ENCODE results near the gene ARPP19. TPM values are rescaled to one million over a fixed set of nuclear protein-coding genes. Genes with fewer than 3 reads are reported as not detected.
A peak's percentile ranks its signal among the peaks of the same experiment; 100 is the strongest.
"Not testable (repeated sequence)": the region's sequence is repeated elsewhere in the genome, so short reads cannot be mapped to it uniquely, and the experiment has no call there.

Gene ARPP19, protein sequence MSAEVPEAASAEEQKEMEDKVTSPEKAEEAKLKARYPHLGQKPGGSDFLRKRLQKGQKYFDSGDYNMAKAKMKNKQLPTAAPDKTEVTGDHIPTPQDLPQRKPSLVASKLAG
- polyA plus RNA-seq (ENCODE audit: insufficient read length in 3 of 3), result 100 to 1,000 TPM; 111 to 136 (median 117) TPM
- long read RNA-seq, donor 1, full-length matches to known transcripts, result 54 of 80 reads
- long read RNA-seq, donor 1, partial matches to known transcripts, result 26 of 80 reads
- long read RNA-seq, donor 1, other reads (novel, unspliced or antisense), result 0 of 80 reads
- long read RNA-seq, donor 2, full-length matches to known transcripts, result 48 of 48 reads
- long read RNA-seq, donor 2, partial matches to known transcripts, result 0 of 48 reads
- long read RNA-seq, donor 2, other reads (novel, unspliced or antisense), result 0 of 48 reads
- long read RNA-seq, donor 3, full-length matches to known transcripts, result 60 of 60 reads
- long read RNA-seq, donor 3, partial matches to known transcripts, result 0 of 60 reads
- long read RNA-seq, donor 3, other reads (novel, unspliced or antisense), result 0 of 60 reads
- long read RNA-seq, donor 4, full-length matches to known transcripts, result 37 of 37 reads
- long read RNA-seq, donor 4, partial matches to known transcripts, result 0 of 37 reads
- long read RNA-seq, donor 4, other reads (novel, unspliced or antisense), result 0 of 37 reads
- long read RNA-seq, donor 5, full-length matches to known transcripts, result 24 of 24 reads
- long read RNA-seq, donor 5, partial matches to known transcripts, result 0 of 24 reads
- long read RNA-seq, donor 5, other reads (novel, unspliced or antisense), result 0 of 24 reads
- long read RNA-seq, donor 6, full-length matches to known transcripts, result 53 of 53 reads
- long read RNA-seq, donor 6, partial matches to known transcripts, result 0 of 53 reads
- long read RNA-seq, donor 6, other reads (novel, unspliced or antisense), result 0 of 53 reads
- long read RNA-seq, donor 7, full-length matches to known transcripts, result 70 of 70 reads
- long read RNA-seq, donor 7, partial matches to known transcripts, result 0 of 70 reads
- long read RNA-seq, donor 7, other reads (novel, unspliced or antisense), result 0 of 70 reads
- long read RNA-seq, donor 8, full-length matches to known transcripts, result 24 of 50 reads
- long read RNA-seq, donor 8, partial matches to known transcripts, result 26 of 50 reads
- long read RNA-seq, donor 8, other reads (novel, unspliced or antisense), result 0 of 50 reads
- long read RNA-seq, donor 9, full-length matches to known transcripts, result 42 of 42 reads
- long read RNA-seq, donor 9, partial matches to known transcripts, result 0 of 42 reads
- long read RNA-seq, donor 9, other reads (novel, unspliced or antisense), result 0 of 42 reads
- long read RNA-seq, donor 10, full-length matches to known transcripts, result 46 of 46 reads
- long read RNA-seq, donor 10, partial matches to known transcripts, result 0 of 46 reads
- long read RNA-seq, donor 10, other reads (novel, unspliced or antisense), result 0 of 46 reads
- long read RNA-seq, donor 11, full-length matches to known transcripts, result 25 of 25 reads
- long read RNA-seq, donor 11, partial matches to known transcripts, result 0 of 25 reads
- long read RNA-seq, donor 11, other reads (novel, unspliced or antisense), result 0 of 25 reads
- long read RNA-seq, donor 12, full-length matches to known transcripts, result 60 of 60 reads
- long read RNA-seq, donor 12, partial matches to known transcripts, result 0 of 60 reads
- long read RNA-seq, donor 12, other reads (novel, unspliced or antisense), result 0 of 60 reads
- long read RNA-seq, donor 13, full-length matches to known transcripts, result 29 of 29 reads
- long read RNA-seq, donor 13, partial matches to known transcripts, result 0 of 29 reads
- long read RNA-seq, donor 13, other reads (novel, unspliced or antisense), result 0 of 29 reads
- long read RNA-seq, donor 14, result 0 reads
- long read RNA-seq, donor 15, result 0 reads
- long read RNA-seq, donor 16, full-length matches to known transcripts, result 47 of 47 reads
- long read RNA-seq, donor 16, partial matches to known transcripts, result 0 of 47 reads
- long read RNA-seq, donor 16, other reads (novel, unspliced or antisense), result 0 of 47 reads

DNA sequence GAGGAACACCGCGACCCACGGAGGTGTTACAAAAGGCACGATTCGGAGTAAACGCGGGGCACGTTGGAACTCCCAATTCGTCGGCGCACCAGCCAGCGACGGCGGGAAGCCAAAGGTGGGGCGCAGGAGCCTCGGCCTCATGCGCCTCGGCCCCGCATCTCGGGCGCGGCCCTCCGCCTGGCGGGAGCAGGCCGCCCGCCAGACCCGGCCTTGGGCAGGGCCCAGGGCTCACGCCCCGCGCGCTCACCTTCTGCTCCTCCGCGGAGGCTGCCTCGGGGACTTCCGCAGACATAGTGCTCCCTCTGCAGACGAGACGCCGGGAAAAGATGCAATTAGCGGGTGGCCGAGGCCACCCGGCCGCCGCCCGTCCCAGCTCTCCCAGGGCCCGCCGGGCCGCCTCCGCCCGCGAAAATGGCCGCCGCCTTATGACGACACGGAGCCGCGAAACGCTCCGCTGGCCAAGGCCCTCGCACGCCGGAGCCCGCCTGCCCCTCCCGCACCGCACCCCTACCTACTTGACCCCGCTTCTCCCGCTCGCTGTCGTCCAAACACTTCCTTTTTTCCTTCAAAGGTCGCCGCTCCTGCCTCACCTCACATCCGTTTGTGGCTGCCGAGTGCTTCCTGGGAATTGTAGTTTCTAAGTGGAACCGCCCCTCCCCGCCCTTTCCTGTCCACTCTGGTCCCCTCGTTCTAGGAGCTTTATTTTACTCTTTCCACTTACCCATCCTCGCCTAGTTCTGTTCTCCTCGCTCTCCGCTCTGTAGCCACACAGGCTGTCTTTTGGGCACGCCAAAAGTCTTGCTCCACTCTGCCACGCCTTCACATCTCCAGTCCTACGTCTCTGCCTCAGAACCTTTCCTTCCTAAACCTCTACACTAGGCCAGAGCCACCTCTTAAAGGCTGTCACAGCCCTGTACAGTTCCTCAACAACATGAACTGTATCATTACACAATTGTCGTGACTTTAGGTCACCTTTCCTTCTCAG lies at the start of gene ARPP19:
Gene ARPP19 (minus strand): TSS at position 430 of the 985 bp plus-strand sequence. CDS start 138 bp downstream, at position 292.
- peak; percentile 90 for DNase-seq

DNA sequence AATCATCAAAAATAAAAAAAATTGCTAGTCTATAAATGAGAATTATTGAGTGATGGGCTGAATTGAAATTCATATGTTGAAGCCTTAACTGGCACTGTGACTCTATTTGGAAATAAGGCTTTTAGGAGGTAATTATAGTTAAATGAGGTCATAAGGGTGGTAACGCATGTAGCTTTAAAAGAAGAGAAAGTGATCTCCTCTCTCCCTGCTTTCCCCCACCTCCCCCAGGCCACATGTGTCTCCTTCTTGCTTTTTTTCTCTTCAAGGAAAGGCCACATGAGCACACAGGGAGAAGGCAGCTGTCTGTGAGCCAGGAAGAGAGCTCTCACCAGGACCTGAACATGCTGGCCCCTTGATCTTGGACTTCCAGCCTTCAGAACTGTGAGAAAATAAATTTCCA lies 48.2 kb upstream of the ARPP19 start:
- no peak for DNase-seq

DNA sequence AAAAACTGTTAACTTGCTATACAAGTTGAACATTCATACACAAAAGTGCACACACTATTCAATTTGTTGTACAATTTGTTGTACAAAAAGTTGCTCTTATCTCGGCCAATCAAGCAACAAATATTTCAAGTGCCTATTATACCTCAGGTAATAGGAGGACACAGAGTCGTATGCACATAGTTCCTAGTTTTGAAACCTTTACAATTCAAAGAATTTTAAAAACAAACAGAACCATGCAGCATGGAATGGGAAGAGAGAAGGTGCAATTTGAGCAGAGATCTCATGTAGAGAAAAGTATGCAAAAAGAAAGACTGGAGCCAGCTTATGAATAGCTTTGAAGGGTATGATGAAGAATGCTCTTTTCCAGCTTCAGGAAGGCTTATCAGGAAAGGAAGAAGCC lies 46.5 kb upstream of the ARPP19 start:
- no peak for DNase-seq

DNA sequence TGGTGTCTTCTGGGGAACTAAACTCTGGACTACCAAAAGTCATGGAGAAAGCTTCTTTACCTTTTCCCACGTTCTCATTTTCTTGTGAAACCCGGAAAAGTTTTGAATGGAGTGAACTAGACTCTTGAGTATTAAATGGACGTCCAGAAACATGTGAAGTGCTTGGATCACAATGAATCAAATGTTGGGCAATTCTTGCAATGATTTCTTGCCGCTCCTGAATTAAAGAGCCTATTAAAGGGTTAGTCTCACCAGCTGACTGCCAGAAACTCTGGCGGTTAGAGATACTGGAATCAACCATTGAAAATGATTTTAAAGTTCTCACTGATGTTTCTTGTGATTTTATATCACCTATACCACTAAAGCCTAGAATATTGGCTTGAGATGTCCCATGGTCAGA lies 40.8 kb upstream of the ARPP19 start:
- DNase-seq, result no peak

DNA sequence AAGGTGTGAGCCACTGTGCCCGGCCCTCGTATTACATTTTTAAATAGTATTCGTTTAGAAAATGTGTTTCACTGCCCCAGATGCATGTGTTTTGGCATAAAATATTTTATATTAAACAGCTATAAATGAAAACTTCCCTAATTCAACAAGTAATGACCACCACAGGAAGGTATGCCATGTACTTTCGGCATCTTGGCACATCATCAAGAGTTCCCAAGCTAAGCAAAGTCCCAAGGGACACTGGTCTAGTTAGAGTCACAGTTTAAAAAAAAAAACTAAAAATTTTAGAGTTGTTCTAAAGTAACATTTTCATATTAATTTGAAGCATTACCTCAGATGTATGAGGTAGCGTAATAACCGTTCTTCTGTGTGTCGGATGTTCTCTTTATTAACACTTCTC lies 15.6 kb upstream of the ARPP19 start:
- no peak for DNase-seq

DNA sequence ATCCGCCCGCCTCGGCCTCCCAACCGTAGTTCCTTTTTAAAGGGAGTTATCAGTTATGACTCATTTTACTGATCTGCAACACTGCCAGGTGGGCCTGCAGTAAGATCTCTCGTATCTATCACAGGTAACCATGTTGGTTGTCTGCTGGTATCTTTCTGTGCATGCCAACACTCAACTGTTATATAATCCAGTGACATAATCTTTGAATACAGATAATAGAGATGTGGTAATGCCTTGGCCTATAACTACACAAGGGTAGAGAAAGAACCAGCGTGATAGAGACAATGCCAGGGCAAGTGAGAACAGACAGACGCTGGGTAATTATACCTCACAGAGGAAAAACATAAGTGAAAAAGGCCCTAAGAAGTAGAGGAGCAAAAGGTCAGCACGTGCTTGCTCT lies 11.0 kb upstream of the ARPP19 start:
- DNase-seq, result no peak

DNA sequence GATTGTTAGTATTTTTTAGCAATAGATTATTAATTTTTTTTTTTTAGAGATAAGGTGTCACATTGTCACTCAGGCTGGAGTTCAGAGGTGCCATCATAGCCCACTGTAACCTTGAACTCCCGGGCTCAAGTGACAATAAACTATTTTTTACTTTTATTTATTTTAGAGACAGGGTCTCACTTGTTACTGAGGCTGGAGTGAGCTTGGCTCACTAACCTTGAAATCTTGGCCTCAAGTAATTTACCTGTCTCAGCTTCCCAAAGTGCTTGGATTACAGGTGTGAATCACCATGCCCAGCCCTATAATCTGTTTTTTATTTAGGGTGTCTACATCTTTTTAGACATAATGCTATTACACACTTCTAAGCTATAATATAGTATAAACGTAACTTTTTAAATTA lies 7.9 kb upstream of the ARPP19 start:
- no peak for DNase-seq

DNA sequence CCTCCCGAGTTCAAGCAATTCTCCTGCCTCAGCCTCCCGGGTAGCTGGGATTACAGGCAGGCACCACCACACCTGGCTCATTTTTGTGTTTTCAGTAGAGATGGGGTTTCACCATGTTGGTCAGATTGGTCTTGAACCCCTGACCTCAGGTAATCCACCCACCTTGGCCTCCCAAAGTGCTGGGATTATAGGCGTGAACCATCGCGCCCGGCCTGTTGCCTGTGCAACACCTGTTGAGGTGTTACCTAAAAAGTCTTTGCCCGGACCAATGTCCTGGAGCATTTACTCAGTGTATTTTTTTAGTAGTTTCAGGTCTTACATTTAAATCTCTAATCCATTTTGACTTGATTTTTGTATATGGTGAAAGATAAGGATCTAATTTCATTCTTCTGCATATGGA lies 6.7 kb upstream of the ARPP19 start:
- not testable (repeated sequence) for DNase-seq

DNA sequence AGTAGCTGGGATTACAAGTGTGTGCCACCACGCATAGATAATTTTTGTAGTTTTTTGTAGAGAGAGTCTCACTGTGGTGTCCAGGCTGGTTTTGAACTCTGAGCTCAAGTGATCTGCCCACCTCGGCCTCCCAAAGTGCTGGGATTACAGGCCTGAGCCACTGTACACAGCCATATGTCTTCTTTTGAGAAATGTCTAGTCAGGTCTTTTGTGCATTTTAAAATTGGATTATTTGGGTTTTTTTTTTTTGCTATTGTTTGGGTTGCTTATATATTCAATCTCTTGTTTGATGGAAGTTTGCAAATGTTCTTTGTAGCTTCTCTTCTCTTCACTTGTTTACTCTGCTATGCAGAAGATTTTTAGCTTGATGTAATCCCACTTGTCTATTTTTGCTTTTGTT lies 6.2 kb upstream of the ARPP19 start:
- DNase-seq, result no peak

DNA sequence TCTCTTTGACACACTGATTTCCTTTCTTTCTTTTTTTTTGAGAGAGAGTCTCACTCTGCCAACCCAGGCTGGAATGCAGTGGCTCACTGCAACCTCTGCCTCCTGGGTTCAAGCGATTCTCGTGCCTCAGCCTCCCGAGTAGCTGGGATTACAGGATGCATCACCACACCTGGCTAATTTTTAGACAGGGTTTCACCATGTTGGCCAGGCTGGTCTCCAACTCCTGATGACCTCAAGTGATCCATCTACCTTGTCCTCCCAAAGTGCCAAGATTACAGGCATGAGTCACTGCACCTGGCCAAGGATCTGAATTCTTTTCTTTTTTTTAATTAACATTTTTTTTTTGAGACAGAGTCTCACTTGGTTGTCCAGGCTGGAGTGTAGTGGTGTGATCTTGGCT lies 5.8 kb upstream of the ARPP19 start:
- not testable (repeated sequence) for DNase-seq

DNA sequence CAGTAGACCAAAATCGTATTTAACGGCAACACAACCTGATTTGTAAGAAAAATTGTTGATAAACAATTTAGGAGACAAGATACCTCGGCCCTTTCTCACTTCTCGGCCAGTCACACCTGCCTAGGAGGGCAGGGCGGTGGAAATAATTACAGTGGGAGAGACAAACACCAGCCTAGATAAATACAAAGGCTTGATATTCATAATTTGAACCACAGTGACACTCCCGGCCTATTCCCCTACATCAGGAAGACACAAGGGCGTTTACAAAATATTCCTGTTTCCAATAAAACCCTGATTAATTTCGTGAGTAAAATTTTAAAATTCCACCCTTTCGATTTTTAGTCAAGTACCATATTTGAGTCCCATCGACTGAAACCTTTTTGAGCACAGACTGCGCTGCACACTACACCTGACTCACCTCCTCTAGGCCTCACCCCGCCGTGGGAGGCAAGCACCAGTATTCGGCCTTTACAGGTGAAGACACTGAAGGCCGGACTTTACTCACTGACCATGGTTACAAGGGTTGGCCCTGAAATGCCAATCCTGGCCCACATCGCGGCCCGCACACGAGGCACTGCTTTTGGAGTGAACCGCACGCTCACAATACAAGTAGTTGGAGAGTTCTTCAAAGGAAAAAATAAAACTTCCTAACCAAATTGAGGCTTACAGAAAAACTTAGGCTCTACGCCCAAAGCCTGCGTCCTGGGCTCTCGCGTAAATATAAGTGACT lies 794 bp downstream of the ARPP19 start:
- DNase-seq, result peak; percentile 50

DNA sequence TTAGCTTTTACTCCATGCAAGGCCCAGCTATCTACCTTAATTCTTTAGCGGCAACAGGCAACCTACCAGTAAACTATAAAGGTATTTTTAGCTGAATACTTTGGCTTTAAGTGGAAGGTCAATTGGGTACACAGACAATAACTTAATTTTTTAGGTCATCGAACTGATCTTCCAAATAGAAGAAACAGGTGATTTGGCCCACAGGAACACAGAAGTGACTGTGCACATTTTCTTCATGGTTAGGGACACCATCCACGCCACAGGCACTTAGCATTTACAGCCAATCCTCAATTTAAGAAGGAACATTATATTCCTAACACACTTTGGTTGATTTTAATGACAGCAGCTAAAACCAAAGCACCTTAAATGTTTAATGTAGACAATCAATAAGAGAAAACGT lies 1.9 kb downstream of the ARPP19 start:
- DNase-seq, result no peak

DNA sequence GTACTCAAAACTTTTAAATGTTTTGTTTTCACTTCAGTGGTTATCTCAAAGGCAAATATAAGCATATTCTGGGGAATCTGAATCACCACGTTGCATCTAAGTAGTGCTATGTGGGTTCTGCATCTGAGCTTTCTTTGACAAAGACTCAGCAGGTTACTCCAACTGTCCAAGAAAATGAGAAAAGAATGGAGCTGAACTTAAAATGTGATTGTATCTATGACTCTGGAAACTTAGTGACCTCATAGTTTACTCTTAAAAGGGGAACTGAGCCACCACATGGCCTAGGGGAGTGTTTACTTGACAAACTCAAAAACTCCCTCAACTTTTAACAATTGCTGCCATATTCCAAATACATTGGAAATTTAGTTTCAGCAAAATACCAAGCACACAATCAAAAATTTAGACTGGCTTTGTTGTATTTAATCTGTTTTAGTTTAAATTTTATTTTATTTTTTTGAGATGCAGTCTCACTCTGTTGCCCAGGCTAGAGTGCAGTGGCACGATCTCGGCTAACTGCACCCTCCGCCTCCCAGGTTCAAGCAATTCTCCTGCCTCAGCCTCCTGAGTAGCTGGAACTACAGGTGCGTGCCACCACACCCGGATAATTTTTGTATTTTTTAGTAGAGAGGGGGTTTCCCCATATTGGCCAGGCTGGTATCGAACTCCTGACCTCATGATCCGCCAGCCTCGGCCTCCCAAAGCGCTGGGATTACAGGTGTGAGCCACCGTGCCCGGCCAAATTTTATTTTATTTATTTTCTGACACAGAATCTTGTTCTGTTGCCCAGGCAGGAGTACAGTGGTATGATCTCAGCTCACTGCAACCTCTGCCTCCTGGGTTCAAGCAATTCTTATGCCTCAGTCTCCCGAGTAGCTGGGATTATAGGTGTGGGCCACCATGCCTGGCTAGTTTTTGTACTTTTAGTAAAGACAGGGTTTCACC lies 3.1 kb downstream of the ARPP19 start:
- DNase-seq, result not testable (repeated sequence)

DNA sequence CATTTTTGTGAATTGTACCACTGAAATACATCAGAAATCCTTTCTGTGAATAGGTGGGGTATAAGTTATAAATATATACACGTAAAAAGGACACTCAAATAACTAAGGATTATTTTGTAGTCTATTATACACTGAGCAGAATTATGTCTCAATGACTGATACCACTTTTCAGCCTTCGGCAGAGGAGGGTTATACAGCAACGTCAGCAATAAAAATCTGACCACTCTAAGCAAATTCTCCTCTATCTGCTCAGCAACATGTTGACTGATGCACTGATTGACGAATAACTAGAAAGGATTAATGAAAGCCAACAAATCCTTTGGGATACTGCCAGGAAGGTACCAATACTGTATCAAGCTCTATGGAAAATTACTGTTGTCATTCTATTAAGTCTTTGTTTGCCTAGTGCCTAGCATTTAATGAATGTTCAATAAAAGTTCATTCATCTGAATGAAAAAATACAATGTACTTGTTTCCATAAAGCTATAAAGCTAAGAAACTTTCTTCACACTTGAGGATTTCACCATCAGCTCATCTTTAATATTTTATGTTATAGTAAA lies 5.2 kb downstream of the ARPP19 start:
- no peak for DNase-seq

DNA sequence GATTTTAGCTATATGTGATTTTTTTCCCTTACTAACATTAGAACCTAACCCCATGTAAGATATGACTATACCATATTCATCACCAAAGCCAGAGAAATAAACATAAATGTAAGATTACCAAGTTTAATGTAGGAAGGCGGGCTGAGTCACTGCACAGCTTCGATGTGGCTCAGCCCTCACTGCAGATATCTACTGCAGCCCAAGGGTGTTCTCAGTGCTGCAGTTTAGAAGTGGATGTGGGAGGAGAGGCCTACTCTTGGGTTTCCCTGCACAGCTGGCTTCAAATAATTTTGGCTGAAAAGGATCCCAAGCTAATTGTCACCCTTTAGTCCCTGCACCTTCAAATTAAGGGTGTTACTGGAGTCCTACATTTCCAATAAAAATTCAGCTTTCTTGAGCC lies 9.3 kb downstream of the ARPP19 start:
- no peak for DNase-seq

DNA sequence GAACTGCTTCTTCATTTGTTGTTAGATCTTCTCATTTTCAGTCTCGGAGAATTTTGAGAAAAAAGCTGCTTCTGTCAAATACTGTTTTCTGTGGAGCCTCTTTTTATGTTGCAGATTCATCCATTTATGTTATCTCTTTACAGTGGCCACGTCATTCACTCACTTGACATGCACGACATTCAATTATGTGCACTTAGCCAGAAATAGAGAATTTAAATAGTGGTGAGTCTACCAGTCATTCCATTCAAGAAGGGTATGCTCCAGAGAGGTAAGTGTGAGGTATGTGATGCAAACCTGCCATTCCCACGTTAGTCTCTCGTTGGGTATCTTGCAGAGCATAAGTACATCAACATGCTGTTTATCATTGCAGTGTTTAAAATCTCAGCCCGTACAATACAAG lies 9.8 kb downstream of the ARPP19 start:
- no peak for DNase-seq

DNA sequence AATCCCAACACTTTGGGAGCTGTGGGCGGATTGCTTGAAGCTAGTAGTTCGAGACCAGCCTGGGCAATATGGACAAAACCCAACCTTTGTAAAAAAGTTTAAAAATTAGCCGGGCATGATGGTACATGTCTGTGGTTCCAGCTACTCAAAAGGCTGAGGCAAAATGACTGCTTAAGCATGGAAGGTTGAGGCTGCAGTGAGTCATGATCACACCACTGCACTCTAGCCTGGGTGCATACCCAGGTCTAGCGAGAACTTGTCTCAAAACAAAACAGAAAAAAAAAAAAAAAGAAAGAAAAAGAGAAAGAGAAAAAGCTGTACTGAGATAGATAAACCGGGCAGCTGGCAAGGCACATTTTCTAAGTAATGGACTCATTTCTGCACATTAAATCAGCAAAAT lies 10.6 kb downstream of the ARPP19 start:
- DNase-seq, result no peak
